Kidney (tissue), 14 donors: ENCODE results near the gene TXNL4A. TPM values are rescaled to one million over a fixed set of nuclear protein-coding genes. Genes with fewer than 3 reads are reported as not detected.

Experiments
- DNase-seq, 5 donors: peaks; one replicate each; pipeline ENCODE4 v3.0.0-alpha.2; 2013 to 2020
- FAIRE-seq: peaks from 2 replicates; lab custom pipeline; 2012; peaks lifted over from hg19 to GRCh38; lab: Jason Lieb, UNC
- H3K27ac ChIP-seq, 2 donors: one replicate each; pipeline ENCODE4 v1.7.0; 2013; ENCODE audit warnings: low read depth in 2 of 2, low read length in 2 of 2, inconsistent platforms in 1 of 2
- H3K27me3 ChIP-seq: one replicate; pipeline ENCODE4 v1.7.1; 2013; ENCODE audit warnings: low read length, inconsistent platforms; ENCODE audit not compliant: control insufficient read depth, insufficient read depth
- H3K36me3 ChIP-seq, 3 donors: one replicate each; pipeline versions ENCODE4 v1.7.0 to v1.7.1; 2013; ENCODE audit warnings: low read length in 3 of 3, control low read depth in 1 of 3, inconsistent platforms in 1 of 3; ENCODE audit not compliant: insufficient read depth in 3 of 3, control insufficient read depth in 2 of 3
- H3K4me1 ChIP-seq, 3 donors: one replicate each; pipeline versions ENCODE4 v1.7.0 to v1.7.1; 2013; ENCODE audit warnings: low read length in 3 of 3, inconsistent platforms in 1 of 3, low read depth in 1 of 3; ENCODE audit not compliant: control insufficient read depth in 2 of 3, insufficient read depth in 2 of 3
- H3K4me3 ChIP-seq, 3 donors: one replicate each; pipeline versions ENCODE4 v1.7.0 to v1.8.1; 2013; ENCODE audit warnings: low read length in 3 of 3, control low read depth in 1 of 3, inconsistent platforms in 1 of 3
- H3K9ac ChIP-seq, 3 donors: one replicate each; pipeline versions ENCODE4 v1.7.0 to v1.7.1; 2013; ENCODE audit warnings: low read length in 3 of 3, control low read depth in 1 of 3, inconsistent platforms in 1 of 3
- H3K9me3 ChIP-seq, 3 donors: one replicate each; pipeline versions ENCODE4 v1.7.0 to v1.7.1; 2013; ENCODE audit warnings: low read length in 3 of 3, control low read depth in 1 of 3, inconsistent platforms in 1 of 3; ENCODE audit not compliant: control insufficient read depth in 2 of 3, insufficient read depth in 1 of 3
- CTCF ChIP-seq: IDR thresholded peaks from 3 replicates; pipeline ENCODE4 v1.5.1; 2012; ENCODE audit warnings: mild to moderate bottlenecking, moderate library complexity, borderline replicate concordance; ENCODE audit not compliant: insufficient read depth; ENCODE audit errors: extremely low read depth
- intact Hi-C: fragments of 100-400 bp; cut with DNase I; formaldehyde crosslinking; loops from one replicate; pipeline ENCODE4 v1.11.1; 2022
- polyA plus RNA-seq: library from polyadenylated mRNA; stranded (reverse); fragments of 350-450 nt; fragmentation: Illumina TruSeq; extraction: RNeasy Lipid Tissue Mini Kit (QIAGEN cat#74804); gene quantifications from one replicate; pipeline ENCODE4 v1.2.3, GENCODE V29; 2014; ENCODE audit warnings: low read depth, low replicate concordance; ENCODE audit not compliant: insufficient read depth
- total RNA-seq: library from RNA; stranded (reverse); fragmentation: NEBNext Ultra II Directional; extraction: Animal tissue kit (Norgen Biotek cat#: 25700); gene quantifications from one replicate; pipeline ENCODE4 v1.2.1, GENCODE V29; 2021
- donor health status: control.
- donor health status: control.
- donor health status: control.
- donor health status: control.
- donor health status: control.
- donor health status: DM: yes; HTN: yes; CAD: no.
- donor health status: Normal renal cell carcinoma (clear cell type).

TXNL4A gene
- total and polyA plus RNA-seq, 2 donors from 2014 or later, result 76.7 to 178 TPM

DNA sequence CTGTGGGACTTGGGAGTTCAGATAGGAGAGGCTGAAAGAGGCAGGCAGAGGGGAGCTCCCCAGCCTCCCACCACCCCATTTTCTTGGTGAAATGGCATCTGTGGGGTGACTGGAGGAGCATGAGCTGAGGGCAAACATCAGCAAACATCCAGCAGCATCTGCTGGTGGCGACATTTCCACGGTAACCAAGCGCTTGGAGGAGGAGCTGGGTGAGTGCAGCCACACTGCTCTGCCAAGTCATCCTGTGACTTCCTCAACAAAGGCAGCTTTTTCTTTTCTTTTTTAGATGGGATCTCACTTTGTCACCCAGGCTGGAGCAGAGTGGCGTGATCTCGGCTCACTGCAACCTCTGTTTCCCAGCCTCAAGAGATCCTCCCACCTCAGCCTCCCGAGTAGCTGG, 5.6 kb downstream of the TXNL4A start:
- peaks cover 0 to 10% (median 7%) of the 10 kb centered on the region in 3 donors for H3K4me1 ChIP-seq
- intact Hi-C loops, result no loop called here
- no peak overlapping the region for H3K27ac ChIP-seq
- H3K36me3 ChIP-seq, result peaks cover 0 to 4% (median 3%) of the 10 kb centered on the region in 3 donors
- no peak overlapping the region for H3K9ac ChIP-seq
- FAIRE-seq (no peak), DNase-seq (no peak)
- H3K4me3 ChIP-seq, result no peak overlapping the region
- TF ChIP-seq CTCF, result no peak
- H3K27me3 ChIP-seq, result no peaks in the 10 kb centered on the region
- H3K9me3 ChIP-seq, result no peaks in the 10 kb centered on the region

GRCh38 chr18:79980585-79980984, 7.8 kb downstream of the TXNL4A start:
- intact Hi-C loops, result no loop called here
- no peak for DNase-seq
- no peak for TF ChIP-seq CTCF
- Histone ChIP-seq H3K27ac (no peak overlapping the region), H3K27me3 (no peaks in the 10 kb centered on the region), H3K4me3 (no peak overlapping the region), H3K36me3 (peaks cover 0 to 13% (median 3%) of the 10 kb centered on the region in 3 donors), H3K9ac (no peak overlapping the region), H3K4me1 (peaks cover 0 to 10% (median 0%) of the 10 kb centered on the region in 3 donors), H3K9me3 (no peaks in the 10 kb centered on the region)
- FAIRE-seq, result no peak

DNA sequence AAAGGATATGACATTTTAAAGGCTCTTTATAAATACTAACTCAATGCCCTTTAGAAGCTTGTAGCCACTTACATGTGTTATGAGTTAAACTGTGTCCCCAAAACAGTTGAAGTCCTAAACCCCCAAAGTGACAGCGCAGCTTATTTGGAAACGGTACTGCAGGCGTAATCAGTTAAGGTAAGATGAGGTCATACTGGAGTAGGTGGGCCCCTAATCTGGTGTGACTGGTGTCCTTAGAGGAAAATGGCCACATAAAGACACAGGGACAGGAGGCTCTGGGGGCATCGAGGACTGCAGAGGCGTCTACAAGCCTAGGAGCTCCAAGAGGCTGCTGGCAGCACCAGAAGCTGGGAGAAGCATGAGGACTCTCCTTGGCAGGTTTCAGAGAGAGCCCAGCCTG, 8.5 kb downstream of the TXNL4A start:
- DNase-seq, result no peak
- Histone ChIP-seq H3K4me1 (peaks cover 0 to 10% (median 0%) of the 10 kb centered on the region in 3 donors), H3K9ac (no peak overlapping the region), H3K4me3 (no peak overlapping the region), H3K9me3 (no peaks in the 10 kb centered on the region), H3K27me3 (no peaks in the 10 kb centered on the region), H3K36me3 (peaks cover 0 to 16% (median 3%) of the 10 kb centered on the region in 3 donors), H3K27ac (no peak overlapping the region)
- FAIRE-seq, result no peak
- no peak for TF ChIP-seq CTCF
- intact Hi-C loops, result no loop called here
